Thyroid gland (tissue), 4 donors: Measurements from ENCODE around the gene ARL8A.

Source experiments
- POLR2A ChIP-seq, 2 donors: fragments of 450-650 bp; IDR thresholded peaks; one replicate each; pipeline ENCODE4 v1.6.1; 2017; ENCODE audit warnings: antibody characterized with exemption in 2 of 2, mild to moderate bottlenecking in 2 of 2, moderate library complexity in 1 of 2
- TF ChIP-seq, protein P1 (sequence below), 6 experiments: fragments of 200-600 bp in 3 of 6; fragments of 450-650 bp in 3 of 6; sonication (generic) in 3 of 6; IDR thresholded peaks; one replicate each; pipeline ENCODE4 v1.5.1; 2016 to 2019; ENCODE audit warnings: antibody characterized with exemption in 6 of 6, mild to moderate bottlenecking in 2 of 6, inconsistent platforms in 1 of 6, moderate library complexity in 1 of 6

DNA sequence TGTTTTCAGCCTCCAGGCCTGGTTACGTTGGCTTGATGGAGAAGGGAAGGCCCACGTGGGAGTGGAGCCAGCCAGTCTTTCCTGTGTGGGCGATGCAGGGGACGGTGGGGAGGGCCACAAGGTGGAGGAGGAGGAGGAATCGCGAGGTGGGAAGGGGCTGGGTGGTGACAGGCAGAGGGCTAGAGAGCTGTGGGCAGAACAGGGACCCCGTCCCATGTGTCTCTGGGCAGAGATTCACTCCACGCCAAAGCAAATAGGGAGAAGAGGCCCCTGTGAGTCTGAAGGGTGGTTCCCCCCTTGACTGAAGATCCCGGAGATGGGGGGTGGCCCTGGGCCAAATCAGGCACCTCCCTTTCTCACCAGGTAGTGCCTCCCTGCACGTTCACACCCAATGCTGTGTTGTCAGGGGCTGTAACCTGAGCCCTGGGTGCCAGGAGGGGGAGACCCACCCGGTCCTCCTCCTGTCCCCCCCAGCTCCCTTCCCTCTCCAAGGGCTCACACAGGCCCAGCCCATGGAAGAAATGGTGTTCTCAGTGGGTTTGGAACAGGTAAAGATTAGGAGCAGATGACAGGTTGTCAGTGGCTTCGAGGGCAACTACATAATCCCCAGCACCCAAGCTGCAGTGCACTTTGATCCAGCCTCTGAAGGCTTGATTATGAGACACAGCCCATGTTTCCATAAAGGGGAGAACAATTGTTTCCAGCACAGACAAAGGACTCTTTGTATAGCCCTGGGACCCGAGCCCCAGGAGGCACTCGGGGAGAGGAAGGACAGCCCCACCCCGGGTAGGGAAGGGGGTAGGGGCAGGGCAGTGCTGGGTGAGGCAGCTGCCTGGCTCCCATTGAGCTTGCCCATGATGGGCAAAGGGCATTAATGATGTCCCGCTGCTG lies 59.5 kb downstream of the ARL8A start:
- TF ChIP-seq, protein P1, sequence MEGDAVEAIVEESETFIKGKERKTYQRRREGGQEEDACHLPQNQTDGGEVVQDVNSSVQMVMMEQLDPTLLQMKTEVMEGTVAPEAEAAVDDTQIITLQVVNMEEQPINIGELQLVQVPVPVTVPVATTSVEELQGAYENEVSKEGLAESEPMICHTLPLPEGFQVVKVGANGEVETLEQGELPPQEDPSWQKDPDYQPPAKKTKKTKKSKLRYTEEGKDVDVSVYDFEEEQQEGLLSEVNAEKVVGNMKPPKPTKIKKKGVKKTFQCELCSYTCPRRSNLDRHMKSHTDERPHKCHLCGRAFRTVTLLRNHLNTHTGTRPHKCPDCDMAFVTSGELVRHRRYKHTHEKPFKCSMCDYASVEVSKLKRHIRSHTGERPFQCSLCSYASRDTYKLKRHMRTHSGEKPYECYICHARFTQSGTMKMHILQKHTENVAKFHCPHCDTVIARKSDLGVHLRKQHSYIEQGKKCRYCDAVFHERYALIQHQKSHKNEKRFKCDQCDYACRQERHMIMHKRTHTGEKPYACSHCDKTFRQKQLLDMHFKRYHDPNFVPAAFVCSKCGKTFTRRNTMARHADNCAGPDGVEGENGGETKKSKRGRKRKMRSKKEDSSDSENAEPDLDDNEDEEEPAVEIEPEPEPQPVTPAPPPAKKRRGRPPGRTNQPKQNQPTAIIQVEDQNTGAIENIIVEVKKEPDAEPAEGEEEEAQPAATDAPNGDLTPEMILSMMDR (IDR thresholded peaks at IDR 0.05) = no peak
- TF ChIP-seq POLR2A (IDR thresholded peaks at IDR 0.05) = no peak
